Neuron (in vitro differentiated cells): Measurements from ENCODE around the gene ETV6.

Experiments used
- H2AFZ ChIP-seq: one replicate; pipeline ENCODE4 v1.6.1; 2013; ENCODE audit warnings: low read depth, mild to moderate bottlenecking, inconsistent platforms, low read length, moderate library complexity
- H3K27me3 ChIP-seq: one replicate; pipeline ENCODE4 v1.6.1; 2013; ENCODE audit warnings: low read length; ENCODE audit not compliant: insufficient read depth
- H3K36me3 ChIP-seq: one replicate; pipeline ENCODE4 v1.6.1; 2013; ENCODE audit warnings: low read length; ENCODE audit not compliant: insufficient read depth
- H3K4me1 ChIP-seq: one replicate; pipeline ENCODE4 v1.6.1; 2013; ENCODE audit warnings: low read length; ENCODE audit not compliant: insufficient read depth
- H3K4me3 ChIP-seq: 2 replicates; pipeline ENCODE4 v1.5.1; 2013; ENCODE audit warnings: mild to moderate bottlenecking, low read length, moderate library complexity
- H3K9me3 ChIP-seq: one replicate; pipeline ENCODE4 v1.6.1; 2013; ENCODE audit warnings: low read length

Gene ETV6

GRCh38 chr12:11798856-11799501, 149.5 kb downstream of the ETV6 start:
- peaks cover 2% of the 10 kb centered on the region for H3K9me3 ChIP-seq
- no peaks in the 10 kb centered on the region for H3K36me3 ChIP-seq
- no peaks in the 10 kb centered on the region for H3K4me1 ChIP-seq
- H2AFZ ChIP-seq, result no peak overlapping the region
- H3K27me3 ChIP-seq, result no peaks in the 10 kb centered on the region
- no peak overlapping the region for H3K4me3 ChIP-seq

- H3K36me3 ChIP-seq, result no peaks in the 10 kb centered on the region
- no peaks in the 10 kb centered on the region for H3K4me1 ChIP-seq
- H3K4me3 ChIP-seq, result no peak overlapping the region
- H2AFZ ChIP-seq, result no peak overlapping the region
- H3K27me3 ChIP-seq, result no peaks in the 10 kb centered on the region
- H3K9me3 ChIP-seq, result peaks cover 2% of the 10 kb centered on the region
These were observed 150.0 kb downstream of the ETV6 start for GRCh38 chr12:11799502-11799873.

GRCh38 chr12:11801643-11802042, 152.2 kb downstream of the ETV6 start:
- Histone ChIP-seq H3K4me3 (no peak overlapping the region), H3K36me3 (no peaks in the 10 kb centered on the region), H2AFZ (no peak overlapping the region), H3K27me3 (no peaks in the 10 kb centered on the region), H3K9me3 (peaks cover 2% of the 10 kb centered on the region), H3K4me1 (no peaks in the 10 kb centered on the region)

- H3K4me1 ChIP-seq, result no peaks in the 10 kb centered on the region
- no peak overlapping the region for H3K4me3 ChIP-seq
- H3K27me3 ChIP-seq, result no peaks in the 10 kb centered on the region
- no peak overlapping the region for H2AFZ ChIP-seq
- H3K9me3 ChIP-seq, result peaks cover under 1% of the 10 kb centered on the region
- no peaks in the 10 kb centered on the region for H3K36me3 ChIP-seq
These were observed 154.7 kb downstream of the ETV6 start for GRCh38 chr12:11804130-11804529.

GRCh38 chr12:11805043-11805442, 155.6 kb downstream of the ETV6 start:
- no peak overlapping the region for H2AFZ ChIP-seq

GRCh38 chr12:11805680-11806079, 156.2 kb downstream of the ETV6 start:
- Histone ChIP-seq H3K4me1 (no peaks in the 10 kb centered on the region), H3K27me3 (no peaks in the 10 kb centered on the region), H3K4me3 (no peak overlapping the region), H2AFZ (no peak overlapping the region), H3K9me3 (no peaks in the 10 kb centered on the region), H3K36me3 (no peaks in the 10 kb centered on the region)

More at GRCh38 chr12:11805043-11805442, 155.6 kb downstream of the ETV6 start:
- Histone ChIP-seq H3K27me3 (no peaks in the 10 kb centered on the region), H3K4me3 (no peak overlapping the region), H3K9me3 (no peaks in the 10 kb centered on the region), H3K36me3 (no peaks in the 10 kb centered on the region), H3K4me1 (no peaks in the 10 kb centered on the region)

GRCh38 chr12:11807458-11807857, 158.0 kb downstream of the ETV6 start:
- Histone ChIP-seq H3K36me3 (no peaks in the 10 kb centered on the region), H3K4me3 (no peak overlapping the region), H2AFZ (no peak overlapping the region), H3K9me3 (no peaks in the 10 kb centered on the region), H3K4me1 (peaks cover 14% of the 10 kb centered on the region), H3K27me3 (no peaks in the 10 kb centered on the region)

GRCh38 chr12:11808931-11809330, 159.5 kb downstream of the ETV6 start:
- peaks cover 21% of the 10 kb centered on the region for H3K4me1 ChIP-seq
- H3K9me3 ChIP-seq, result no peaks in the 10 kb centered on the region
- no peak overlapping the region for H2AFZ ChIP-seq
- no peaks in the 10 kb centered on the region for H3K27me3 ChIP-seq
- no peaks in the 10 kb centered on the region for H3K36me3 ChIP-seq
- H3K4me3 ChIP-seq, result no peak overlapping the region

- H2AFZ ChIP-seq, result no peak overlapping the region
- no peak overlapping the region for H3K4me3 ChIP-seq
- no peaks in the 10 kb centered on the region for H3K27me3 ChIP-seq
- no peaks in the 10 kb centered on the region for H3K36me3 ChIP-seq
- H3K9me3 ChIP-seq, result no peaks in the 10 kb centered on the region
- H3K4me1 ChIP-seq, result peaks cover 31% of the 10 kb centered on the region
These were observed 160.7 kb downstream of the ETV6 start for GRCh38 chr12:11810206-11810545.

GRCh38 chr12:11811008-11811407, 161.5 kb downstream of the ETV6 start:
- Histone ChIP-seq H3K36me3 (no peaks in the 10 kb centered on the region), H3K4me3 (no peak overlapping the region), H3K27me3 (no peaks in the 10 kb centered on the region), H3K9me3 (no peaks in the 10 kb centered on the region), H3K4me1 (peaks cover 31% of the 10 kb centered on the region), H2AFZ (no peak overlapping the region)

- Histone ChIP-seq H2AFZ (peak overlapping the region; percentile 46), H3K4me3 (peak overlapping the region; percentile 64), H3K27me3 (no peaks in the 10 kb centered on the region), H3K36me3 (no peaks in the 10 kb centered on the region), H3K4me1 (peaks cover 31% of the 10 kb centered on the region), H3K9me3 (no peaks in the 10 kb centered on the region)
These were observed 162.7 kb downstream of the ETV6 start for GRCh38 chr12:11812241-11812585.

- Histone ChIP-seq H3K27me3 (no peaks in the 10 kb centered on the region), H3K4me1 (peaks cover 31% of the 10 kb centered on the region), H2AFZ (peak overlapping the region; percentile 46), H3K4me3 (peak overlapping the region; percentile 64), H3K9me3 (no peaks in the 10 kb centered on the region), H3K36me3 (no peaks in the 10 kb centered on the region)
These were observed 163.3 kb downstream of the ETV6 start for GRCh38 chr12:11812586-11813437.

GRCh38 chr12:11813438-11813813, 164.0 kb downstream of the ETV6 start:
- Histone ChIP-seq H3K4me3 (peak overlapping the region; percentile 64), H3K4me1 (peaks cover 31% of the 10 kb centered on the region), H3K36me3 (no peaks in the 10 kb centered on the region), H3K9me3 (no peaks in the 10 kb centered on the region), H3K27me3 (no peaks in the 10 kb centered on the region), H2AFZ (peak overlapping the region; percentile 46)
